Colonic mucosa (tissue), 4 donors: ENCODE data around the gene TTC28. TPM values are rescaled to one million over a fixed set of nuclear protein-coding genes. Genes with fewer than 3 reads are reported as not detected.

ENCODE experiments used
- DNase-seq: peaks from one replicate; pipeline ENCODE4 v3.0.0-alpha.2; 2020
- H3K27ac ChIP-seq: fragments of 200-600 bp; one replicate; pipeline ENCODE4 v1.8.0; 2021
- H3K27me3 ChIP-seq: fragments of 200-600 bp; one replicate; pipeline ENCODE4 v1.8.0; 2021
- H3K36me3 ChIP-seq: fragments of 200-600 bp; one replicate; pipeline ENCODE4 v1.8.0; 2021
- H3K4me1 ChIP-seq: fragments of 200-600 bp; one replicate; pipeline ENCODE4 v1.8.0; 2021; ENCODE audit warnings: mild to moderate bottlenecking
- H3K4me3 ChIP-seq: fragments of 200-600 bp; one replicate; pipeline ENCODE4 v1.8.0; 2021
- H3K9ac ChIP-seq, 2 donors: one replicate each; pipeline ENCODE4 v1.7.0; 2013; ENCODE audit warnings: control low read depth in 2 of 2, low read depth in 2 of 2, low read length in 2 of 2
- H3K9me3 ChIP-seq: fragments of 200-600 bp; one replicate; pipeline ENCODE4 v1.8.0; 2021
- intact Hi-C: fragments of 100-400 bp; cut with DNase I; formaldehyde crosslinking; loops from one replicate; pipeline ENCODE4 v1.14.1; 2022
- total RNA-seq, 2 donors: library from RNA; stranded (reverse); fragmentation: NEBNext Ultra II Directional in 1 of 2; extraction: Animal tissue kit (Norgen Biotek cat#: 25700) in 1 of 2; gene quantifications; one replicate each; pipeline ENCODE4 v1.2.1, GENCODE V29; 2021
- TF ChIP-seq, protein P1 (sequence below): fragments of 200-600 bp; IDR thresholded peaks from one replicate; pipeline ENCODE4 v1.8.0; 2022; ENCODE audit warnings: antibody characterized with exemption, mild to moderate bottlenecking
- donor health status: healthy.
- donor health status: DM: no; HTN: no; CAD: no.
- donor health status: DM: no; HTN: no; CAD: no.

Gene TTC28
- total RNA-seq, 2 donors from 2014 or later: 6.6 to 9.2 TPM

DNA sequence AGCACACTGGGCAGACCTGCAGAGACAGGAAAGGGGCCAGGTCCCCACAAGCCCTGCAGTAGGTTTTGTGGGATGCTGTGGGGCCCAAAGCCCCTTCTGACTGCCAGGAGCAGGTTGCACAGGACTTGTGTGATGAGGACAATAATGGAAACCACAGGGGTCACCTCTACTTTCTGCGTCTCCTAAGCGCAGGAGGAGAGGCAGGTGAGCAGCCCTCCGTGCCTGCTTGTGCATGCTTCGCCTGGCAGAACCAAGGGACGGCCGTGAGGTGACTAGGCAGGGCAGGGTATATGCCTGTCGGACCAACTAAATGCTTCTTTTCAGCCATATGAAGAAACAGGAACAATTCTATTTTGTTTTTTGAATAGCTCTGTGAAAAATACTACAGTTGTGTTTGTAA lies 682.7 kb downstream of the TTC28 start:
- H3K27me3 ChIP-seq: no peaks in the 10 kb centered on the region
- no peaks in the 10 kb centered on the region for H3K9me3 ChIP-seq
- no peak overlapping the region for H3K27ac ChIP-seq
- H3K9ac ChIP-seq: no peak overlapping the region
- H3K4me1 ChIP-seq: no peaks in the 10 kb centered on the region
- no peaks in the 10 kb centered on the region for H3K36me3 ChIP-seq
- DNase-seq: no peak
- intact Hi-C loops: no loop called here
- TF ChIP-seq, protein P1, sequence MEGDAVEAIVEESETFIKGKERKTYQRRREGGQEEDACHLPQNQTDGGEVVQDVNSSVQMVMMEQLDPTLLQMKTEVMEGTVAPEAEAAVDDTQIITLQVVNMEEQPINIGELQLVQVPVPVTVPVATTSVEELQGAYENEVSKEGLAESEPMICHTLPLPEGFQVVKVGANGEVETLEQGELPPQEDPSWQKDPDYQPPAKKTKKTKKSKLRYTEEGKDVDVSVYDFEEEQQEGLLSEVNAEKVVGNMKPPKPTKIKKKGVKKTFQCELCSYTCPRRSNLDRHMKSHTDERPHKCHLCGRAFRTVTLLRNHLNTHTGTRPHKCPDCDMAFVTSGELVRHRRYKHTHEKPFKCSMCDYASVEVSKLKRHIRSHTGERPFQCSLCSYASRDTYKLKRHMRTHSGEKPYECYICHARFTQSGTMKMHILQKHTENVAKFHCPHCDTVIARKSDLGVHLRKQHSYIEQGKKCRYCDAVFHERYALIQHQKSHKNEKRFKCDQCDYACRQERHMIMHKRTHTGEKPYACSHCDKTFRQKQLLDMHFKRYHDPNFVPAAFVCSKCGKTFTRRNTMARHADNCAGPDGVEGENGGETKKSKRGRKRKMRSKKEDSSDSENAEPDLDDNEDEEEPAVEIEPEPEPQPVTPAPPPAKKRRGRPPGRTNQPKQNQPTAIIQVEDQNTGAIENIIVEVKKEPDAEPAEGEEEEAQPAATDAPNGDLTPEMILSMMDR: no peak
- no peak overlapping the region for H3K4me3 ChIP-seq

DNA sequence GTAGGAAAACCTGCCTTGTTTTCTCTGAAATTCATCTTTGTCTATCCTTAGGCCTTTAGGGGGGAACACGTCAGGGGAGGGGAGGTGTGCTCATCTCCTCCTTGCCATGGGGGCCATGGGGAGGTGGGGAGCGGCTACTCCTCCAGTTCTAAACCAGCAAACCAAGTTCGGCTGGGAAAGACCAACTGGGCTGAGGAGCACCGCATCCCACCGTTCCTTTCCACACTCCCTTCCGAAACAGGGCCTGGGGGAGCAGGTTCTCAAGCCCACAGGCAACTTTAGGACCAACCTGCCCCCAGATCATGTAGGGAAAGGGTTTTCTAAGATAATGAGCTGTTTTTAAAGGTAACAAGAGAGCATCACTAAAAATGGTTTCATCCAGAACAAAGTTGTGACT lies 683.1 kb downstream of the TTC28 start:
- no peaks in the 10 kb centered on the region for H3K27me3 ChIP-seq
- no peak overlapping the region for H3K9ac ChIP-seq
- H3K27ac ChIP-seq: no peak overlapping the region
- H3K4me1 ChIP-seq: no peaks in the 10 kb centered on the region
- TF ChIP-seq, protein P1: no peak
- no peak overlapping the region for H3K4me3 ChIP-seq
- no peak for DNase-seq
- no peaks in the 10 kb centered on the region for H3K36me3 ChIP-seq
- no peaks in the 10 kb centered on the region for H3K9me3 ChIP-seq
- intact Hi-C loops: no loop called here

DNA sequence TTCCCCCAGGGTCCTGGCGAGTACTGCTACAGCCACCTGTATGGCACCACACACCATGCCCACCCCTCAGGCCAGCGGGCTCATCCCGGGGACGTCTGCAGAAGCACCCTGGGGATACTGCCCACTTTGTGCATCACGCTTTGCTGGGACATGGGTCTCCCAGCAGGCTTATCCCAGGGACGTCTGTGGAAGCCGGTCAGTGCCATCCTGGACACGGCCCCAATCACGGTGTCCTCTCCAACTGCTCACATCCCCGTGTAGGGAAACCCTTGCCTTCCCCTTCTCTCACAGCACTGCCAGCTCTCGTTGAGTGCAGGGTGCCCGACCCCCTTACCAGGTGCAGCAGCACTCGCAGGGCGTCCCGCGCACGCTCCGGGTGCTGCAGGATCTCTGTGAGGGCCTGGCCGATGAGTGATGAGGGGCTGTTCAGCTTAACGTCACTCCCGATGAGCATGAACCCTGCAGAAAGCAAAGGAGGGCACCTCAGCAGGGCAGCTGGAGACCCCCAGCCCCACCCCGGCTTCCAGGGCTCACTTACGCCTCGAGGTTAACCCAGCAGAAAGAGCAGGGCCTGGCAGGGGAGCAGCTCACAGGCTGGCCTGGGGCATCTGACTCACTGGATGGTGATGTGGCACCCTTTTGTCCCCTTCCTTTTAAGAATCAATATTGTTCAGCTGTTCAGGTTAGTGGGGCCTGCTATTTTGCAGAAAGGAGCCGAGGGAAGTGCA lies 683.7 kb downstream of the TTC28 start:
- no peak overlapping the region for H3K27ac ChIP-seq
- no peaks in the 10 kb centered on the region for H3K4me1 ChIP-seq
- no peaks in the 10 kb centered on the region for H3K27me3 ChIP-seq
- no peak for DNase-seq
- no peaks in the 10 kb centered on the region for H3K36me3 ChIP-seq
- no peak overlapping the region for H3K4me3 ChIP-seq
- no peak overlapping the region for H3K9ac ChIP-seq
- no peaks in the 10 kb centered on the region for H3K9me3 ChIP-seq
- intact Hi-C loops: no loop called here
- TF ChIP-seq, protein P1: no peak

DNA sequence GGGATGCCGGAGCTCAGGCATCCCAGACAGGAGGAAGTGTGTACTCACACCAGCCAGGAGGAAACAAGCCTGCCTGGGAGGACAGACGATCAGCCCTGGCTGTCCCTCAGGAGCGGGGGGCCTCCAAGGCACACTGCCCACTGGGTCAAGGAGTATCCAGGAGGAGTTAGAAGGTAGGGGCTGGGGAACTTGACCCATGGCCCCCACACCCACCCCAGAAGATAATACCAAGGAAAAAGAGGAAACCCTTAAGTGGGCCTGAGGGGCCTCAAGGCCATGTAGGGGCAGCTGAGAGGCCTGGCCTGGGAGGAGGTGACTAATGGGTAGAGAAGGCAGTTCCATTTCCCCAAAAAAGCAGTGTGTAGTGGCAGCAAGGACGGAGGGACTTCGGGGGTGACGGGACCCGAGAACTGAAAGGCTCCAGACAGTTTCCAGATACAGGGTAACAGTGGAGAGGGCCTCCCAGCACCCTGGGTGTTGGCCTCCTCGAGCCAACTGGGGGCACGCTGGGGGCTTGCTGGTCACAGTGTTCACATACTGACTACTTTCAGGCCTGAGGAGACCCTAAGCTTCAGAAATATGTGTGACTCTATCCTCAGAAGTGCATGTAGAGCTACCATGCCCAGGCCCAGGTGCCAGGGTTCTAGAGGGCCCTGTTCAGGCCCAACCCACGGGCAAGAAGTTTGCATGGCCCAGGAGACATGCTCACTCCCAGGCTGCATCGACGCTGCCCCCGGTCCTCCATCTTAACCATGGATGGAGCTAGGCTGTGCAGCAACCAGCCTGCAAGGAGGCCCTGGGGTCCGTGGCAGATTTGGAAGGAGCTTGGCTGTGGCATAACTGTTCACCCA lies 684.9 kb downstream of the TTC28 start:
- H3K27me3 ChIP-seq: no peaks in the 10 kb centered on the region
- no peak overlapping the region for H3K9ac ChIP-seq
- H3K4me3 ChIP-seq: no peak overlapping the region
- H3K36me3 ChIP-seq: no peaks in the 10 kb centered on the region
- H3K9me3 ChIP-seq: no peaks in the 10 kb centered on the region
- no peak overlapping the region for H3K27ac ChIP-seq
- DNase-seq: no peak
- intact Hi-C loops: no loop called here
- no peaks in the 10 kb centered on the region for H3K4me1 ChIP-seq
- TF ChIP-seq, protein P1: no peak

DNA sequence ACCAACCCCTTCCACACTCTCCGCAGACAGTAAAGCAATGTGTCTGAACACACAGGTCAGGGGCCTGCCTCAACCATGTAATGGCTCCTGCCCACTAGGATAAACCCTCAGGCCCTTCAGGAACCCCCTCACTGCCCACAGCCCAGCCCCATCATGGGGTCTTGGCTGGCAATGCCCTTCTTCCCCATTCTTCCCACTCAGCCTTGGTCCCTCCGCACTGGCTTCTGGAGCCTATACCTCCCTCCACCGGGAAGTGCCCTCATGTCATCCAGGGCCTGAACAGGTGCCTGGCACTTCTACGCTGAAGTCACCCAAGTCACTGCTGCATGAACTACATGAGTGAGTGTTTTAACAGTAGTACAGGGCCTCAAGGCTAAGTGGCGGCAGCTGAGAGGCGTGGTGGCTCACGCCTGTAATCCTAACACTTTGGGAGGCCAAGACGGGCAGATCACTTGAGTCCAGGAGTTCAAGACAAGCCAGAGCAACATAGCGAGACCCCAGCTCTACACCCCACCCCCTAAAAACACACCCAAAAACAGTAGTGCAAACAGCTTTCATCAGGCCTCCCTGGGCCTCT lies 685.8 kb downstream of the TTC28 start:
- Histone ChIP-seq H3K36me3 (no peaks in the 10 kb centered on the region), H3K9ac (no peak overlapping the region), H3K4me3 (no peak overlapping the region), H3K4me1 (no peaks in the 10 kb centered on the region), H3K27ac (no peak overlapping the region), H3K27me3 (no peaks in the 10 kb centered on the region), H3K9me3 (no peaks in the 10 kb centered on the region)
- intact Hi-C loops: no loop called here
- TF ChIP-seq, protein P1: no peak
- no peak for DNase-seq
